ENCODE measurements around the gene ADGRL4.

GRCh38 chr1:78919150-78919549 lies 87.4 kb downstream of the ADGRL4 start:
- TF ChIP-seq CTCF (IDR thresholded peaks at IDR 0.05) (no peak), POLR2AphosphoS5 (IDR thresholded peaks at IDR 0.05; ENCODE audit: insufficient read depth in 1 of 2, low read depth in 1 of 2) (no peak), POLR2A (IDR thresholded peaks at IDR 0.05) (no peak)

All from vagina (tissue), 2 donors.